Daoy (cell line): ENCODE measurements around the gene SPECC1. TPM values are rescaled to one million over a fixed set of nuclear protein-coding genes. Genes with fewer than 3 reads are reported as not detected.
A peak's percentile ranks its signal among the peaks of the same experiment; 100 is the strongest.
"Not testable (repeated sequence)": the region's sequence is repeated elsewhere in the genome, so short reads cannot be mapped to it uniquely, and the experiment has no call there.

Experiments
- DNase-seq: peaks from one replicate; pipeline ENCODE4 v3.0.0-alpha.2; 2015; ENCODE audit warnings: low read depth
- total RNA-seq: library from RNA; depleted of rRNA; stranded (reverse); fragments of >200 nt; shearing (Covaris generic); gene quantifications from 2 replicates; pipeline ENCODE4 v1.2.3, GENCODE V29; 2014

SPECC1 gene
- total RNA-seq, 1 experiment from 2014 or later, result 43.0 TPM

DNA sequence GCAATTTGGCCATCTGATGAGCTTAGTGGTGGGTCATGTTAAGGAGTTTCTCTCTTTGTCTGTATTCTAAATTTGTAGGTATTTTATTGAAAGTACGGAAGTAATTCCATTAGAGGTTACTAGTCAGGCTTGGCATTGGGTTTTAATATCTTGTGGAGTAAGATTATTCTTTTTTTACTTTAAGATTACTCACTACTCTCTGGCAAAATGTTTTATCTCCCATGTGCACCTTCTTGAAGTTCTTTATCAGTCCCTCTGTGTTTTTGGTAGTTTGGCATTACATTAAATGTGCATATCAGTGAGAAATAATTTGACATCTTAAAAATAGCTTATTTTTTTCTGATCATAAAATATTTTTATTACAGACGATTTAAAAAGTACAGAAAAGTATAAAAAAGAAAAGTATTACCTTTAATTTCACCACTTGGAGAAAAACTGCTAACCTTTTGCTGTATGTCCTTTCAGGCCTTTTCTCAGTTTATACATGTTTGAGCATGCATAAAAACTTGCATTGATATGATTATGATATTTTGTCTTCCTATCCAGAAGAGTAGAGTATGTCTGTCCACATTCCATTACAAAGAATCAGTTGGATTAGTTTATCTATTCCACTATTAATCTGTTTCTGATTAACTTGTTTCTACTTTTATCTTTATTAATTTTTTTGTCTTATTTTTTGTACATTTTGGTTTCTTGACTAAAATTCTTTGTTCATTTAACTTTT is 198.3 kb downstream of the SPECC1 start:
- DNase-seq, result no peak

DNA sequence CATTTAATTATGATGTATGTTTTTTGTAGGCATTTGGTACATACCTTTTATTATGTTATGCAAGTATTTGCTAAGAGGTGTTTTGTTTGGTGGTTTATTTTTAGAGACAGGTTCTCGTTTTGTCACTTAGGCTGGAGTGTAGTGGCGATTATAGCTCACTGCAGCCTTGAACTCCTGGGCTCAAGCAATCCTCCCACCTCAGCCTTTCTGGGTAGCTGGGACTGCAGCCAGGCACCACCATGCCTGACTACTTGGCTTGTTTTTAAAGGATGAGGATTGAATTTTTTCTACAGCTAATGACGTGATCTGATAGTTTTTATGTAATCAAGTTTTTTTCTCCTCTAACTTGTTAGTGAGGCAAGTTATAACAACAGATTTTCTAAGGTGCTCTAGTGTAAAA is 199.6 kb downstream of the SPECC1 start:
- no peak for DNase-seq

DNA sequence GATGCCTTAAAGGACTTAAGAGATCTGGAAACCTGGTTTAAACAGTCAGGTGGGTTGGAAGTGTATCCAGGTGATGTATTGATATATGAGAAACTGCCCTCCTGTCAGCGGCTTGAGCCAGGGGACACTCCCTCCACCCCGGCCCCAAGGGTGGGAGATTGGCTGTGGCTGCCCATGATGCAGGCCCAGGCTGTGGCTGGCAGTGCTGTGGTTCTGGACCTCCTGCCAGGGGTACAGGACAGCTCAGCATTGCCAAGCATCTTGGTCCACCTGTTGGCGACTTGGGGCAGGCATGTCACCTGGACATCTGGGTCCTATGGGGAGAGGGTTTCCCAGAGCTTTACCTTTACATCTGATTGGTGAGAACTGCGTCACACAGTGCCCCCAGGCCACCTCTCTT is 201.0 kb downstream of the SPECC1 start:
- DNase-seq, result no peak

DNA sequence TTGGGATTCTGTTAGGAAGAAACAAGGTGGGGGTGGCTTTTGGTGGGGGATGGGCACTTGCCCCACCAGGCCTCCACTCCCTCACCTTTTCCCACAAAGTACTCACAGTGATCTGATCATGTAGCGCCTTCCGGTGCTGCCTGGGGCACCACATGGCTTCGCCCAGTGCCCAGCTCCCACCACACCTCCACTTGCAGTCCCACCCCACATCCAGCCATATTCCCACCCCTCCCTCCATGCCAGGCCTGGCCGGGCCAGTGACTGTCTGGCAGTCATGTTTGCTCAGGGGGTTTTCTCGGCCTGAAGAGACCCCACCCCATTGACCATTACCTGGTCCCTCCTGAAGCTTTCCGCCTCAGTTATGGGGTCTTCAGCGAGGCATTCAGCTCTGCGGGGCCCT is 201.5 kb downstream of the SPECC1 start:
- no peak for DNase-seq

DNA sequence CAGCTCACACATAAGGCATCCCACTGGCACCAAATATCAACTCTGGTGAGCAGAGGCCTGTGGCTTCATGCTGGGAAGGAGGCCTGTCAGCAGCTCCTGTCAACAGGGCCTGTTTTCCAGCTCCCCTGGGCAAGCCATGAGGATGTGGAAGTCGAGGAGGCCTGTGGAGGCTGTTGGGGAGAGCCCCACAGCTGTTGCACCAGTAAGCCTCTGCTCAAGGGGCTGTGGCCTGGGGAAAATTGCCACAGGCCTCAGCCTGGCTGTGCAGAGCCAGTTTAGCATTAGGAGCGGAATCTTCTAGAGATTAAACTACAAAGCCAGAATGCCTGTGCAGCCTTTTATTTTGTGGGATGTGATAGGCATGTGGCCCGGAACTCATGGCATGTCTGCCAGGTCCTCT is 202.1 kb downstream of the SPECC1 start:
- DNase-seq, result no peak

DNA sequence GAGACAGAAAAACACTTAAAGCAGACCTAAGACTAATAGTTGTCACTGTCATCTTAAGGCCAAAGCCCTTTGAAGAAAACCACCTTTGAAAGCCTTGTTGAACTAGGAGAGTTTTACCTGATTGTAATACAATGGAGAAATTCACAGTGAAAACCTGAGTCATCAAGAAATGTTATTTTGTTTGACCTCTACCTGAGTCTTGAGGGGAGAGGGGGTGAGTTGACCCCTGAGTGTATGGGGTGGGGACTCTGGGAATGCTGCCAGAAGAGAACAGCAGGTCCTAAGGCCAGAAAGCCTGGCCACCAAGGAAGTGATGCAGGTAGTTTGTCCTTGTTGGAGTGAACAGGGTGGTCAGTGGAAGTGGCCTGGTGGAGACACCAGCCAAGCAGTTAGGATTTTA is 204.3 kb downstream of the SPECC1 start:
- DNase-seq, result no peak

DNA sequence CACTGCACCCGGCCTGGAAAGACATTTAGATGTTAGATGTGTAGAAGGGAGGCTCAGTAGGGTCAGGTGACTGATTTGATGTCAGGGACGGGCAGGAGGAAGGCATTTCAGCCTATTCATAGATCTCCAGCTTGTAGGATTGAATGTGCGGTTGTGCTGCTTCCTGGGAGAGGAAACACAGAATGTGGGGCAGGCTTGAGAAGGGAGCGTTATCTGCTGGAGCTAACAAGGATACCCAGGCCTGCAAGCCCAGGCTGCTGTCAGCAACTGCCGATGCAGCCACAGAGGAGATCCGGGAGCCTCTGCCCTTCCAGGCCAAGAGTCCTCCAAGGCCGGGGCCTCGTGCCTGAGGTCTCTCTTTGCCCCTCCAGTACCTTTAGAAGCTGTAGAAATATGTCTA is 205.6 kb downstream of the SPECC1 start:
- no peak for DNase-seq

DNA sequence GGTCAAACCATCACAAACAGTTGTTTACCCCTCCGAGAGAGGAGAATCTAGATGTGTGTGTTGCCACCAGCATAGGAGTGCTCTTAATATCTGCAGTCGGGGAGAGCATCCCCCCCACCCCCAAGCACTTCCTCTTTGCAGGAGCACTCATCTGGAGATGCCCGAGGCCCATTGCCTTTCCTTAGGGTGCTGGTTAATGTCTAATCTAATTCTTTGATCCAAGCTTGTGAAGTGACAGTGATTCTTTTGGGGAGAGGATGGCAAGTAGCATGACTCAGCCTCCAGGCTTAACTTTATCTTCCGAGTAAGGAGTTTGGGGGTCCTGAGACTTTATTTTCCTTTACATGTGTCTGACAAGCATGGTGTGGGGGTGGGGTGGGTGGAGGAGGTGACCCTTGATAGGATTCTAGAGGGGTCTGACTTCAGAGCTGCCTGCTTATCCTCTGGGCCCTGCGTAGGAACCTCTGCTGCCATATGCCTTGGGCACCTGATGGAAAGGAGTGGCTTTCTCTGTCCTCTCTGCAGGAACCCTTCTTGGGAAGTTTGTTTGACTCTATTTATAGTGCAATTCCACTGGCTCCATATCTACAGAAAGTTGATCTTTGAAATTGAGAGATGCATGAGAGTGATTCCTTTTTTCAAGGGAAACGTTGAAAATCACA is 207.1 kb downstream of the SPECC1 start:
- no peak for DNase-seq

DNA sequence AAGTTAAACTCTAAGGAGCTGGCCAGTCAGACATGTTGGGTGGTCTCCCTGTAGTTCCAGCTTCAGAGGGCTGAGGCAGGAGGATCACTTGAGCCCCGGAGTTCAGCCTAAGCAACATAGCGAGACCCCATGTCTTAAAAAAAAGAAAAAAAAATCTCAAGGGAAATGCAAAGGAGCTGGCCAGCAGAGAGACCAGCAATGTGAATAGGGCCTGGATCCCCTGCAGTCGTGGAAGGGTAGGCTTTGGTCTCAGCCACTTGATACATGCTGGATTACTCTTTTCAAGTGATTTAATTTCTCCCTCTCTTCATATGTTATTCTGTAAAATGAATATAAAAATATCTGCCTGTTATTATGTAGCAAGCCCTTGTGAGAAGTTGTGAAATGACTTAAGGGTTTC is 207.7 kb downstream of the SPECC1 start:
- DNase-seq, result no peak

DNA sequence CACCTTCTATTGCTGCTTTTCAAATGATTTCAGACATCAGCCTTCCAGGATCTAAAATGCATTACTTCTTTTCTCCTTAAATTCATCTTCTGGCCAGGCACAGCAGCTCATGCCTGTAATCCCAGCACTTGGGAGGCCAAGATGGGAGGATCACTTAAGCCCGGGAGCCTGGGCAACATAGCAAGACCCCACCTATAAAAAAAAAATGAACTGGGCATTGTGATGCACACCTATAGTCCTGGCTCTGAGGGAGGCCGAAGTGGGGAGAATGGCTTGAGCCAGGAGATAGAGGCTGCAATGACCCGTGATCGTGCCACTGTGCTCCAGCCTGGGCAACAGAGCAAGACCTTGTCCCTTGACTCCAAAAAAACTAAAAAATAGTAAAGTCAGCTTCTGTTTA is 208.5 kb downstream of the SPECC1 start:
- DNase-seq, result no peak

DNA sequence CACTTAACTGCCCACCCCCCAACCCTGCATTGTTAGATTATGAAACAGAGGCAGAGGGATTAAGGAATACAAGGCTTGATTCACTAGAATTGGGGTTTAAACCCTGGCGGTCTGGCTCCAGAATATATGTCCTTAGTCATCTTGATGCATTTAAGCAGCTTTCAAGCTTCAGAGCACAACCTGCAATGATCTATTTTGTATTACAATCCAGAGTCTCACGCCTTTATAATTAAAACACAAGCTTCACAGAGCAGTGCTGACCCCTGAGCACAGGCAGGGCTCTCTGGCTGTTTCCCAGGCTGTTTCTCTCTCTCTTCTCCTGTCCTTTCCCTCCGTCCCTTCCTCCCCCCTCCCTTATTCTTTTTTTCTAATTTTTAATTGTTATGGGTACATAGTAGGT is 209.1 kb downstream of the SPECC1 start:
- no peak for DNase-seq

DNA sequence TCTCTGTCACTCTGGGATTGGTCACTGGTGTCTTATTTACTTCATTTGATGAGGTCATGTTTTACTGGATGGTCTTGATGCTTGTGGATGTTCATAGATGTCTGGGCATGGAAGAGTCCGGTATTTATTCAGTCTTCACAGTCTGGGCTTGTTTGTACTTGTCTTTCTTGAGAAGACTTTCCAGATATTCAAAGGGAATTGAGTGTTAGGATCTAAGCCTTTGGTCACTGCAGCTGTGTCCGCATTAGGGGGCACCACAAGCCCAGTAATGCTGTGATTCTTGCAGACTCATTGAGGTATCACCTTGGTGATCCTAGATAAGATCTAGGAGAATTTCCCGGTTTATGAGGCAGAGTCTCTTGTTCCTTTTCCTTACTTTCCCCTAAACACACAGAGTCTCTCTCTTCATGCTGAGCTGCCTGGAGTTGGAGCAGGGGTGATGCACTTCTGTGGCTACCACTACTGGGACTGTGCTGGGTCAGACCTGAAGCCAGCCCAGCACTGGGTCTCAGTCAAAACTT is 214.7 kb downstream of the SPECC1 start:
- no peak for DNase-seq

DNA sequence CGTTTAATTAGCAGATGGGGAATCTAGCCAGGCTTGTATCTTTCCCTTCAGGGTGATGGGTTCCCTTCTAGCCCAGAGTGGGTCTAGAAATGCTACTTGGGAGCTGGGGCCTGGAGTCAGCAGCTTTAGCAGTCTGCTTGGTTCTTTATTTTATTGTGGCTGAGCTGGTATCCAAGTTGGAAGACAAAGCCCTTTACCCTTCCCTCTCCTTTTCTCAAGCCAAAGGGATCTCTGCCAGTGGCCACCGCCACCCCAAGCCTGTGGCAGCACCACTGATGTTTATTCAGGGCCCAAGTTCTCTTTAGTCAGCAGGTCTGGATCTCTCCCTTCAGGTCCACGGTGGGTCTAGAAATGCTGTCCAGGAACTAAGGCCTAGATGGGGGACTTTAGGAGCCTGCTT is 215.2 kb downstream of the SPECC1 start:
- no peak for DNase-seq

DNA sequence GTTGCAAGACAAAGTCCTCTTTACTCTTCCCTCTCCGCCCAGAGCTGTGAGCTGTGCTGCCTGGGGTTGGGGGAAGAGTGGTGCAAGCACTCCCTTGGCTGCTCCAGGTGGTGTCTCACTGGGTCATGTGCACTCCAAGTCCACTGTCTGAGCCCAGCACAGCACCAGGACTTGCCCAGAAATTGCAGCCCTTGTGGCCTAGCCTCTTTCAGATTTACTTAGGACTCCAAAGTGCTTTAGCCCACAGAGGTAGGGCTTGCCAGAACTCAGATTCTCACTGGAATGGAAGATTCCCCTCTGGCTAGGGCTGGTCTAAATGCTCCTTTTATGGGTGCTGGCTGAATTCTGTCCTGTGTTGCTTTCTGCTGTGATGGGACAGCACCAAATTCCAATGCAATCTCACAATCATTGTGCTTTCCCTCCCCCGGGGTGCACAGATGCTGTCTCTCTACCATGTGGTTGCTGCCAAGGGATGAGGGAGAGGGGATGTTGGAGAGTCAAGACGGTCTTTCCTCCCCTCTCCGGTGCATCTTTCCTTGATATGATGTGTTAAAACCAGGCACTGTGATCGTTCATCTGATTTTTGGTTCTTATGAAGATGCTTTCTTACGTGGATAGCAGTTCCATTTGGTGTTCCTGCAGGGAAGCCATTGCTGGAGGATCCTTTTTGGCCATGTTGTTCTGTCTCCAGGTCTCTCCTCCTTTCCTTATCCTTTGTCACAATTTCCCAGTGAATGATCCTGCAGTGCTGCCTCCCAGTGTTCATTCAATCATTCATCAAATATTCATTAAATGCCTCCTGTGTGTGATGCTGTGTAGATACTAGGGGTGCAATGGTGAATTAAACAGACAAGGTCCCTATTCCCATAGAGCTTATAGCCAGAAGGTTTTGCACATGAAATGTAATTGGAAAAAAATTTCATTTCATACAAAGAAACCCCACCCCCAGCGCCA is 216.3 kb downstream of the SPECC1 start:
- DNase-seq, result no peak

DNA sequence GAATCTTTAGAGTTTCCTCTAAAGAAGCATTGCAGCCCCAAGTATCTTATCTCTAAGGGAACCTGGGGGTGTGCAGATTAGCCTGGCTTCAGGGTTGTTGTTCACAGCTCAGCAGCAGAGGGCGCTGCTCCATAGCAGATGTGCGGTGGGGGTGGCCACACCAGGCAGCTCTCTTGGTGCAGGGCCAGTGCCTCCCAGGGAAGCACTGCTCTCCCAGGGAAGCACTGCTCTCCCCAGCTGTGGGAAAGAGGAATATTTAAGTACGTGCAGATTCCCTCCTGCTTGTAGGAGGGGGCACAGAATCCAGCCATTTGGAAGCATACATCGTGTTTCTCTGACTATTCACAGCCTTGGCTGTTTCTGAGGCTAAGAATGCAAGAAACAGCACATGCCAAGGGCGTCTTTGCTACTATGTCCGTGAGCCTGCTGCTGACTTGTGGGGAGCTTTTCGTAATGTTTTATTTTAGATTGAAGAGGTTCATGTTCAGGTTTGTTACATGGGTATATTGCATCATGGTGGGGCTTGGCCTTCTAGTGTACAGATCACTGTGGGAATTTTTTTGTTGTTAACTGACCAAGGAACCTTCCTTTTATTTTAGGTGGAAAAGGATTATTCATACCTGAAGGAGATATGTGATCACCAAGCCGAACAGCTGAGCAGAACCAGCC is 217.8 kb downstream of the SPECC1 start:
- peak; percentile 82 for DNase-seq

DNA sequence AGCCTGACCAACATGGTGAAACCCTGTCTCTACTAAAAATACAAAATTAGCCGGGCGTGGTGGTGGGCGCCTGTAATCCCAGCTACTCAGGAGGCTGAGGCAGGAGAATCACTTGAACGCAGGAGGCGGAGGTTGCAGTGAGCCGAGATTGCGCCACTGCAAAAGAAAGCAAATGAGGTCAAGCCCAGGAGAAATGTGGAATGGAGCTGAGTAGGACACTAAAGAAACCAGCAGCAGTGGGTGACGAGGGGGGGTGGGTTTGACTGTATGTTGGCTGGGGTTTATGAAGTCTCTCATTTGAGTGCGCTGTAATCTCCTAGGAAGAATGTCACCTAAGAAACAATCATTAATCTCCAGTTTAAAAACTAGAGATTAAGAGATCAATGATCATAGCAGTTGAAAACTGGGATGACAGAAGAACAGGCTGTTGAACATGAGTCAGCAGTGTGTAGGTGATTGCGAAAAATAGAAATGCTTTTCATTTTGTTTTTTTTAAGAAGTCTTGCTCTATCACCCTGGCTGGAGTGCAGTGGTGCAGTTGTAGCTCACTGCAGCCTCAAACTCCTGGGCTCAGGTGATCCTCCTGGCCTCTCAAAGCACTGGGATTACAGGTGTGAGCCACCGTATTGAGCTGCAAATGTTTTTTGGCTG is 218.7 kb downstream of the SPECC1 start:
- DNase-seq, result not testable (repeated sequence)

DNA sequence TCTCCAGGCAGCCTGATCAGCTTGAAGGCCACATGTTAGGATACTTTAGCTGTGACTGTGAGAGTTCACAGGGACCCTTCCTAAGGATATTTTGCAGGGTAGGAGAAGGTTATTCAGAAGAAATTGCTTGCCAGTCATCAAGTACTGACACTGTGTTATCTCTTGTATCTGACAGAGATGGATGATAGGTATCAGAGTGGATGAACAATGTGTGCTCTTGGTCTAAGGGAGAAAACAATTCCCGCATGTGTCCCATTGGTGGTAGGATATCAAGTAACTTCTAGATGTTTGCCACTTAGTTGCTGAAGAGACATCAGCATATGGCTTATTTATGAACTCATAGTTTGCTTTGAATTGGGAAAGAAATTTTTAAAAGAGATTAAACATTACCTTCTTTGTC is 219.3 kb downstream of the SPECC1 start:
- DNase-seq, result no peak

DNA sequence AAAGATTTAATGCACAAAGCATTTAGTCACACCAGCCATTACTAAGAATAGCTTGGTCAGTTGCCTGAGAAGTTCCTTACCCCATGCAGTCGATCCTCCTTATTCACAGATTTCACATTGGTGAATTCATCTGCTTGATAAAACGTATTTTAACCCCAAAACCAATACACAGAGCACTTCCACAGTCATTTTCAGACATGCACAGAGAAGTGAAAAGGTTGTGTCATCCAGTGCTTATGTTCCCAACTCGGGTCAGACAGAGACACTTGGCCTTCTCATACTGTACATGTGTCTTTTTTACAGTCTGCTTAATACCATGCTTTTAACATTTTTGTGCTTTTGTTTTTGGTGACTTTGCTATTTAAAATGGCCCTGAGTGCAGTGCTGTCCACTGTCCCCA is 219.7 kb downstream of the SPECC1 start:
- DNase-seq, result no peak

DNA sequence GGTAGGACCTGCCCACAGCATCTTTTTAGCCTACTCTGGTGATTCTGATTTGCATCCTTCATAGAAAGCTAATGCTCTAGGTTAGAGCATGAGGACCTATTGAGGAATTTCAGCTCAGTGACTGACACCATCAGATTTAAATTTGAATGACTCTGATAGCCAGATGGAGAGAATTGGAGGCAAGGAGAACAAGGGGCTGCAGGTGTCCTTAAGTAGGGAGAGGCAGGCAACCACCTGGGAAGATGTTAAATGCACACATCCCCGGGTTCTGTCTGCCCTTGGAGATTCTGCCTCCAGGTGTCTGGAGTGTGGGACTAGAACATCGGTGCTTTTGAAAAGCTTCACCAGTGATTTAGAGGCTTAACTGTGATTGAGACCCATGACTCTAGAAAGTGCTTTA is 221.8 kb downstream of the SPECC1 start:
- no peak for DNase-seq

DNA sequence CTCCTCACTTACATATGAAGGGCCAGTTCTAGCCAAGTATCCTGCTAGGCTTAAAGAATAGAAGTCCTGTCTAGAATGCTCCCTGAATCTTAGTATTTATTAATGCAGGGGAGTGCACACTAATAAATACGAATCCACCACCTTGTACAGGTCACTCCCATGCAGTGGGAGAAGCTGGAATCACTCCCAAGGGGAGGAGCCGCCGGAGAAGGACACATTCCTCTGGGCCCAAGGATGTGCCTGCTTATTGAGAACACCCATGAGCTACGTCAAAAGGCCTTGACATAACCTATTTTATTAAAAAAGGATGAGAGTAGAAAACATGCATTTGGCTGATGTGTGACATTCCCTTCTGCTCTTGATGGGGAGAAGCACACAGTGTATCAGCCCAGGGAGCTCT is 223.5 kb downstream of the SPECC1 start:
- DNase-seq, result no peak

DNA sequence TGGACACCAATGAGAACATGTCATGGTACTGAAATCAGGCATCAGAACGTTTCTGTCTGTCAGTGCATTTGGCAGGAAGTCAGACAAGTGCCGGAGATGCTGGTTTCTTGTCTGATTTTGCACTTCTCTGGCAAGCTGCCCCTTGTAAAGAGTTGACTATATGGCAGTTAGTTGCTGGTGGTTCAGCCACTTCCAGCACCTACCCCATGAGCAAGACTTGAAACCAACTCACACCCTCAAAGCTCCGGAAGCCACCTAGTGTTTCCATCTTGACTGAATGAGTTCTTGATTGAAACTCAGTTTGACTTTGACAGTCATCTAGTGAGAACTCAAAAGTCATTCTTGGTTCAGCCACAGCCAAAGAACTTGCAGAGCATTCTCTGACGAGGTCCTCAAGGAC is 225.1 kb downstream of the SPECC1 start:
- DNase-seq, result no peak
